Left kidney (tissue), 2 donors: ENCODE measurements around the gene DDX20. TPM values are rescaled to one million over a fixed set of nuclear protein-coding genes. Genes with fewer than 3 reads are reported as not detected.
"Not testable (repeated sequence)": the region's sequence is repeated elsewhere in the genome, so short reads cannot be mapped to it uniquely, and the experiment has no call there.

Source experiments
- DNase-seq: peaks from one replicate; pipeline ENCODE4 v3.0.0-alpha.2; 2013
- polyA plus RNA-seq: library from polyadenylated mRNA; unstranded; fragments of 120-200 nt; gene quantifications from one replicate; pipeline ENCODE4 v1.2.1, GENCODE V29; 2013; ENCODE audit not compliant: insufficient read length

DDX20 gene
- polyA plus RNA-seq, 1 donor: 26.7 TPM

GRCh38 chr1:111786669-111787207 is 31.0 kb downstream of the DDX20 start:
- no peak for DNase-seq

GRCh38 chr1:111789142-111789541 is 33.4 kb downstream of the DDX20 start:
- no peak for DNase-seq

- DNase-seq: no peak
Measured at GRCh38 chr1:111789666-111790316, 34.1 kb downstream of the DDX20 start.

GRCh38 chr1:111791776-111792175 is 36.1 kb downstream of the DDX20 start:
- DNase-seq: no peak

- DNase-seq: no peak
Measured at GRCh38 chr1:111792249-111792648, 36.5 kb downstream of the DDX20 start.

- DNase-seq: no peak
Measured at GRCh38 chr1:111793923-111794322, 38.2 kb downstream of the DDX20 start.

- DNase-seq: no peak
Measured at GRCh38 chr1:111795401-111795800, 39.7 kb downstream of the DDX20 start.

GRCh38 chr1:111798580-111798979 is 42.9 kb downstream of the DDX20 start:
- no peak for DNase-seq

- not testable (repeated sequence) for DNase-seq
Measured at GRCh38 chr1:111799722-111800121, 44.0 kb downstream of the DDX20 start.

GRCh38 chr1:111801071-111801850 is 45.6 kb downstream of the DDX20 start:
- no peak for DNase-seq

- DNase-seq: no peak
Measured at GRCh38 chr1:111802110-111802509, 46.4 kb downstream of the DDX20 start.

GRCh38 chr1:111802984-111803383 is 47.3 kb downstream of the DDX20 start:
- no peak for DNase-seq

- DNase-seq: no peak
Measured at GRCh38 chr1:111803951-111804350, 48.2 kb downstream of the DDX20 start.

GRCh38 chr1:111804776-111805175 is 49.1 kb downstream of the DDX20 start:
- DNase-seq: no peak

- DNase-seq: no peak
Measured at GRCh38 chr1:111805251-111805650, 49.5 kb downstream of the DDX20 start.

GRCh38 chr1:111811891-111812290 is 56.2 kb downstream of the DDX20 start:
- DNase-seq: no peak

GRCh38 chr1:111812306-111812705 is 56.6 kb downstream of the DDX20 start:
- no peak for DNase-seq

- DNase-seq: no peak
Measured at GRCh38 chr1:111813440-111814304, 58.0 kb downstream of the DDX20 start.

- no peak for DNase-seq
Measured at GRCh38 chr1:111814305-111814628, 58.6 kb downstream of the DDX20 start.

- no peak for DNase-seq
Measured at GRCh38 chr1:111814642-111815041, 58.9 kb downstream of the DDX20 start.
